Motor neuron (in vitro differentiated cells): Measurements from ENCODE around the gene TMC7. TPM values are rescaled to one million over a fixed set of nuclear protein-coding genes. Genes with fewer than 3 reads are reported as not detected.
A peak's percentile ranks its signal among the peaks of the same experiment; 100 is the strongest.

Experiments used
- ATAC-seq, 8 experiments: fragments of 200-7000 bp; cut with Tn5 transposase; replicated peaks in 6 of 8; 2 replicates each; pipeline ENCODE4 v1.8.0; 2021; ENCODE audit warnings: mild to moderate bottlenecking in 8 of 8, moderate library complexity in 8 of 8
- H3K27ac ChIP-seq, 2 donors: fragments of 250-450 bp; sonication (Bioruptor Pico); 2 replicates each; pipeline ENCODE4 v1.9.0; 2021; ENCODE audit warnings: antibody characterized with exemption in 2 of 2, mild to moderate bottlenecking in 2 of 2, moderate library complexity in 1 of 2
- H3K4me1 ChIP-seq, 2 donors: fragments of 250-450 bp; sonication (Bioruptor Pico); replicated peaks in 1 of 2; 2 replicates each; pipeline ENCODE4 v1.6.1; 2021; ENCODE audit warnings: antibody characterized with exemption in 2 of 2, mild to moderate bottlenecking in 2 of 2, moderate library complexity in 1 of 2
- H3K4me3 ChIP-seq, 5 donors: fragments of 250-450 bp; sonication (Bioruptor Pico); 2 replicates each; pipeline ENCODE4 v1.9.0; 2021; ENCODE audit warnings: antibody characterized with exemption in 5 of 5, mild to moderate bottlenecking in 5 of 5, moderate library complexity in 4 of 5
- WGBS, 10 experiments: fragments of 450-650 bp; shearing (Covaris generic); methylation state at CpG; one replicate each; pipeline ENCODE4 v1.0.0; 2022; 5-methylcytosine and 5-hydroxymethylcytosine counted together
- in situ Hi-C, 9 experiments: fragments of 400-800 bp; cut with MboI; loops; one replicate each; pipeline ENCODE4 v1.15.0; 2021; ENCODE audit warnings: low sequenced_read_pairs in 9 of 9, low pct_unique_long_range_greater_than_20kb in 2 of 9; ENCODE audit not compliant: unreplicated experiment in 9 of 9
- total RNA-seq, 8 experiments: library from RNA; unstranded; fragments of 300-600 nt; gene quantifications; 2 replicates each; pipeline versions ENCODE4 v1.2.3 to v1.2.4, GENCODE V29; 2022

The TMC7 gene
- total RNA-seq, 8 experiments from 2014 or later: 0.41 to 2.5 (median 1.5) TPM

GRCh38 chr16:19104607-19105006, 120.9 kb downstream of the TMC7 start:
- no peak for ATAC-seq
- Histone ChIP-seq H3K4me3 (no peak overlapping the region), H3K4me1 (peaks cover 0 to 19% of the 10 kb centered on the region in 2 donors), H3K27ac (no peak overlapping the region)
- in situ Hi-C loops: no loop called here
- 0 to 82% (median 63%) methylated on average over 1 to 4 of the region's 5 CpGs; no CpG with 5 or more reads in 6 of the 10 experiments for WGBS, 10 experiments

GRCh38 chr16:19105131-19105530, 121.4 kb downstream of the TMC7 start:
- no peak for ATAC-seq
- H3K4me3 ChIP-seq: no peak overlapping the region
- WGBS, 10 experiments: 7 to 83% (median 70%) methylated on average over 1 to 4 of the region's 6 CpGs; no CpG with 5 or more reads in 1 of the 10 experiments
- no peak overlapping the region for H3K27ac ChIP-seq
- peaks cover 0 to 19% of the 10 kb centered on the region in 2 donors for H3K4me1 ChIP-seq
- in situ Hi-C loops: no loop called here

- in situ Hi-C loops: no loop called here
- Histone ChIP-seq H3K27ac (no peak overlapping the region), H3K4me1 (peaks cover 0 to 19% of the 10 kb centered on the region in 2 donors), H3K4me3 (no peak overlapping the region)
- peak in 2 of 8 experiments; percentile 26 to 40 for ATAC-seq
- WGBS, 10 experiments: 25 to 83% (median 57%) methylated on average over 1 to 8 of the region's 11 CpGs; no CpG with 5 or more reads in 2 of the 10 experiments
These were observed 122.3 kb downstream of the TMC7 start for GRCh38 chr16:19105891-19106624.

GRCh38 chr16:19106625-19107020, 122.9 kb downstream of the TMC7 start:
- Histone ChIP-seq H3K4me1 (peaks cover 0 to 19% of the 10 kb centered on the region in 2 donors), H3K27ac (no peak overlapping the region), H3K4me3 (no peak overlapping the region)
- ATAC-seq: no peak
- in situ Hi-C loops: no loop called here
- 71 to 100% (median 86%) methylated on average over 1 to 2 of the region's 2 CpGs; no CpG with 5 or more reads in 4 of the 10 experiments for WGBS, 10 experiments

- Histone ChIP-seq H3K4me1 (peaks cover 0 to 22% of the 10 kb centered on the region in 2 donors), H3K27ac (no peak overlapping the region), H3K4me3 (no peak overlapping the region)
- 70 to 100% (median 92%) methylated on average over 1 to 9 of the region's 9 CpGs; no CpG with 5 or more reads in 1 of the 10 experiments for WGBS, 10 experiments
- in situ Hi-C loops: no loop called here
- ATAC-seq: no peak
These were observed 124.9 kb downstream of the TMC7 start for GRCh38 chr16:19108409-19109287.

- in situ Hi-C loops: no loop called here
- Histone ChIP-seq H3K4me1 (peaks cover 0 to 24% of the 10 kb centered on the region in 2 donors), H3K4me3 (no peak overlapping the region), H3K27ac (no peak overlapping the region)
- no peak for ATAC-seq
- 74 to 100% (median 87%) methylated on average over 1 to 4 of the region's 4 CpGs; no CpG with 5 or more reads in 2 of the 10 experiments for WGBS, 10 experiments
These were observed 125.5 kb downstream of the TMC7 start for GRCh38 chr16:19109288-19109664.

- Histone ChIP-seq H3K4me3 (no peak overlapping the region), H3K27ac (no peak overlapping the region), H3K4me1 (peaks cover 0 to 18% of the 10 kb centered on the region in 2 donors)
- in situ Hi-C loops: no loop called here
- WGBS, 10 experiments: 57 to 100% (median 88%) methylated on average over 1 to 2 of the region's 4 CpGs; no CpG with 5 or more reads in 4 of the 10 experiments
- ATAC-seq: no peak
These were observed 127.0 kb downstream of the TMC7 start for GRCh38 chr16:19110537-19111360.

GRCh38 chr16:19112099-19112407, 128.3 kb downstream of the TMC7 start:
- no peak for ATAC-seq

More at GRCh38 chr16:19112099-19112407, 128.3 kb downstream of the TMC7 start:
- WGBS, 10 experiments: 80 to 100% (median 90%) methylated on average over 1 to 2 of the region's 2 CpGs; no CpG with 5 or more reads in 5 of the 10 experiments
- Histone ChIP-seq H3K4me1 (peaks cover 0 to 10% of the 10 kb centered on the region in 2 donors), H3K27ac (no peak overlapping the region), H3K4me3 (no peak overlapping the region)
- in situ Hi-C loops: no loop called here

Other genes with a start within 250 kb of the TMC7 start
- 1,000 to 10,000 TPM; 1,605 to 4,098 (median 2,564) TPM for gene RPS15A, start 193.6 kb upstream of the TMC7 start, total RNA-seq
- 100 to 1,000 TPM in 7 of 8 experiments, 10 to 100 TPM in 1; 90.6 to 355 (median 150) TPM for gene ARL6IP1, start 182.4 kb upstream of the TMC7 start, total RNA-seq
- gene SMG1, start 57.5 kb upstream of the TMC7 start, total RNA-seq: 100 to 1,000 TPM in 1 of 8 experiments, 10 to 100 TPM in 7; 31.1 to 100 (median 42.5) TPM
- 10 to 100 TPM; 10.1 to 33.4 (median 20.3) TPM for gene COQ7, start 83.7 kb downstream of the TMC7 start, total RNA-seq
- gene ITPRIPL2, start 130.0 kb downstream of the TMC7 start, total RNA-seq: 10 to 100 TPM in 4 of 8 experiments, 1 to 10 TPM in 4; 1.3 to 29.3 (median 7.8) TPM
- gene SYT17, start 184.3 kb downstream of the TMC7 start, total RNA-seq: 10 to 100 TPM in 1 of 8 experiments, 1 to 10 TPM in 6, under 1 TPM in 1; 0.85 to 37.4 (median 3.6) TPM